Measurements from ENCODE around the gene IL12RB2.

DNA sequence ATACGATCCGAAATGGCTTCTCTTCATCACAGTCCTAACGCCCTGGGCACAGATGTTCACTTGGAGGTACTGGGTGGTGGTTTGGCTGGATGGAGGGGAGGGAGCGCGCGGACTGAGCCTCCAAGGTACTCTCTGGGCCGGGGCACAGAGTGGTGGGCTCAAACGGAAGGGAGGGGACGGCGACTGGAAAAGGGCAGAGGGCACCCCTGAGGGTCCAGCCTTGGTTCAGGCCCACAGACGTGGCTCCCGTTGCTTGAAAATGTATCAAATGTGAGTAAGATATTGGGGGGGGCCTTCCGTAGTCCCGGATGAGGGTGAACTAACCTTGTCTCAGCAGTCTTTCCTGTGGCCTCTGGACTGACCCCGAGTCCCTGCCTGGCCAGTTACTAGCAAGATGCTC is 463 bp downstream of the IL12RB2 start:
- TF ChIP-seq, protein P1, sequence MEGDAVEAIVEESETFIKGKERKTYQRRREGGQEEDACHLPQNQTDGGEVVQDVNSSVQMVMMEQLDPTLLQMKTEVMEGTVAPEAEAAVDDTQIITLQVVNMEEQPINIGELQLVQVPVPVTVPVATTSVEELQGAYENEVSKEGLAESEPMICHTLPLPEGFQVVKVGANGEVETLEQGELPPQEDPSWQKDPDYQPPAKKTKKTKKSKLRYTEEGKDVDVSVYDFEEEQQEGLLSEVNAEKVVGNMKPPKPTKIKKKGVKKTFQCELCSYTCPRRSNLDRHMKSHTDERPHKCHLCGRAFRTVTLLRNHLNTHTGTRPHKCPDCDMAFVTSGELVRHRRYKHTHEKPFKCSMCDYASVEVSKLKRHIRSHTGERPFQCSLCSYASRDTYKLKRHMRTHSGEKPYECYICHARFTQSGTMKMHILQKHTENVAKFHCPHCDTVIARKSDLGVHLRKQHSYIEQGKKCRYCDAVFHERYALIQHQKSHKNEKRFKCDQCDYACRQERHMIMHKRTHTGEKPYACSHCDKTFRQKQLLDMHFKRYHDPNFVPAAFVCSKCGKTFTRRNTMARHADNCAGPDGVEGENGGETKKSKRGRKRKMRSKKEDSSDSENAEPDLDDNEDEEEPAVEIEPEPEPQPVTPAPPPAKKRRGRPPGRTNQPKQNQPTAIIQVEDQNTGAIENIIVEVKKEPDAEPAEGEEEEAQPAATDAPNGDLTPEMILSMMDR (IDR thresholded peaks at IDR 0.05; ENCODE audit: extremely low read depth in 1 of 2, insufficient read depth in 1 of 2, low read depth in 1 of 2, low read length in 2 of 2): no peak
- TF ChIP-seq, protein P2, sequence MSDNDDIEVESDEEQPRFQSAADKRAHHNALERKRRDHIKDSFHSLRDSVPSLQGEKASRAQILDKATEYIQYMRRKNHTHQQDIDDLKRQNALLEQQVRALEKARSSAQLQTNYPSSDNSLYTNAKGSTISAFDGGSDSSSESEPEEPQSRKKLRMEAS (IDR thresholded peaks at IDR 0.05; ENCODE audit: insufficient read depth, insufficient read length): no peak
- TF ChIP-seq POLR2A (IDR thresholded peaks at IDR 0.05; ENCODE audit: low read depth, low read length) (no peak), EZH2 (IDR thresholded peaks at IDR 0.05; ENCODE audit: borderline replicate concordance, low read depth, low read length, severe bottlenecking) (no peak), JUN (IDR thresholded peaks at IDR 0.05; ENCODE audit: borderline replicate concordance, insufficient read depth, insufficient read length, low read depth) (no peak)

All from endothelial cell of umbilical vein (primary cell).